Parathyroid adenoma (tissue), 2 donors: Measurements from ENCODE around the gene SIPA1L3.

Experiments
- H2AFZ ChIP-seq: fragments of 300-600 bp; sonication (generic); one replicate; pipeline ENCODE4 v1.7.0; 2017; ENCODE audit warnings: antibody characterized with exemption, mild to moderate bottlenecking
- H3K27ac ChIP-seq: fragments of 300-600 bp; sonication (generic); one replicate; pipeline ENCODE4 v1.7.0; 2017
- H3K27me3 ChIP-seq: fragments of 300-600 bp; sonication (generic); one replicate; pipeline ENCODE4 v1.7.0; 2017; ENCODE audit warnings: low read length; ENCODE audit not compliant: control insufficient read depth, insufficient read depth
- H3K36me3 ChIP-seq: fragments of 300-600 bp; sonication (generic); one replicate; pipeline ENCODE4 v1.7.0; 2017; ENCODE audit warnings: low read length; ENCODE audit not compliant: control insufficient read depth, insufficient read depth
- H3K4me1 ChIP-seq: fragments of 300-600 bp; sonication (generic); one replicate; pipeline ENCODE4 v1.7.0; 2017; ENCODE audit warnings: control low read depth
- H3K4me2 ChIP-seq: fragments of 300-600 bp; sonication (generic); one replicate; pipeline ENCODE4 v1.7.0; 2017; ENCODE audit warnings: low read length
- H3K4me3 ChIP-seq: fragments of 300-600 bp; sonication (generic); one replicate; pipeline ENCODE4 v1.7.0; 2017; ENCODE audit warnings: low read depth, low read length
- H3K79me2 ChIP-seq: fragments of 300-600 bp; sonication (generic); one replicate; pipeline ENCODE4 v1.7.0; 2017; ENCODE audit warnings: control low read depth
- H3K9ac ChIP-seq: fragments of 300-600 bp; sonication (generic); one replicate; pipeline ENCODE4 v1.7.0; 2017; ENCODE audit warnings: mild to moderate bottlenecking
- H3K9me3 ChIP-seq: fragments of 300-600 bp; sonication (generic); one replicate; pipeline ENCODE4 v1.7.0; 2017; ENCODE audit warnings: low read length; ENCODE audit not compliant: control insufficient read depth
- TF ChIP-seq, protein P1 (sequence below): fragments of 300-600 bp; sonication (generic); IDR thresholded peaks from one replicate; pipeline ENCODE4 v1.7.0; 2017; ENCODE audit warnings: antibody characterized with exemption, mild to moderate bottlenecking
- donor health status: primary hyperparathyroidism.

SIPA1L3 gene

GRCh38 chr19:37931881-37932655, 25.1 kb downstream of the SIPA1L3 start:
- H3K27ac ChIP-seq = peak overlapping the region; percentile 3
- H2AFZ ChIP-seq = peak overlapping the region; percentile 68
- peak overlapping the region; percentile 55 for H3K4me2 ChIP-seq
- H3K4me1 ChIP-seq = peaks cover 25% of the 10 kb centered on the region
- H3K9me3 ChIP-seq = no peaks in the 10 kb centered on the region
- peaks cover 2% of the 10 kb centered on the region for H3K79me2 ChIP-seq
- TF ChIP-seq, protein P1, sequence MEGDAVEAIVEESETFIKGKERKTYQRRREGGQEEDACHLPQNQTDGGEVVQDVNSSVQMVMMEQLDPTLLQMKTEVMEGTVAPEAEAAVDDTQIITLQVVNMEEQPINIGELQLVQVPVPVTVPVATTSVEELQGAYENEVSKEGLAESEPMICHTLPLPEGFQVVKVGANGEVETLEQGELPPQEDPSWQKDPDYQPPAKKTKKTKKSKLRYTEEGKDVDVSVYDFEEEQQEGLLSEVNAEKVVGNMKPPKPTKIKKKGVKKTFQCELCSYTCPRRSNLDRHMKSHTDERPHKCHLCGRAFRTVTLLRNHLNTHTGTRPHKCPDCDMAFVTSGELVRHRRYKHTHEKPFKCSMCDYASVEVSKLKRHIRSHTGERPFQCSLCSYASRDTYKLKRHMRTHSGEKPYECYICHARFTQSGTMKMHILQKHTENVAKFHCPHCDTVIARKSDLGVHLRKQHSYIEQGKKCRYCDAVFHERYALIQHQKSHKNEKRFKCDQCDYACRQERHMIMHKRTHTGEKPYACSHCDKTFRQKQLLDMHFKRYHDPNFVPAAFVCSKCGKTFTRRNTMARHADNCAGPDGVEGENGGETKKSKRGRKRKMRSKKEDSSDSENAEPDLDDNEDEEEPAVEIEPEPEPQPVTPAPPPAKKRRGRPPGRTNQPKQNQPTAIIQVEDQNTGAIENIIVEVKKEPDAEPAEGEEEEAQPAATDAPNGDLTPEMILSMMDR = no peak
- H3K27me3 ChIP-seq = no peaks in the 10 kb centered on the region
- no peak overlapping the region for H3K9ac ChIP-seq
- no peaks in the 10 kb centered on the region for H3K36me3 ChIP-seq
- H3K4me3 ChIP-seq = peak overlapping the region; percentile 25

DNA sequence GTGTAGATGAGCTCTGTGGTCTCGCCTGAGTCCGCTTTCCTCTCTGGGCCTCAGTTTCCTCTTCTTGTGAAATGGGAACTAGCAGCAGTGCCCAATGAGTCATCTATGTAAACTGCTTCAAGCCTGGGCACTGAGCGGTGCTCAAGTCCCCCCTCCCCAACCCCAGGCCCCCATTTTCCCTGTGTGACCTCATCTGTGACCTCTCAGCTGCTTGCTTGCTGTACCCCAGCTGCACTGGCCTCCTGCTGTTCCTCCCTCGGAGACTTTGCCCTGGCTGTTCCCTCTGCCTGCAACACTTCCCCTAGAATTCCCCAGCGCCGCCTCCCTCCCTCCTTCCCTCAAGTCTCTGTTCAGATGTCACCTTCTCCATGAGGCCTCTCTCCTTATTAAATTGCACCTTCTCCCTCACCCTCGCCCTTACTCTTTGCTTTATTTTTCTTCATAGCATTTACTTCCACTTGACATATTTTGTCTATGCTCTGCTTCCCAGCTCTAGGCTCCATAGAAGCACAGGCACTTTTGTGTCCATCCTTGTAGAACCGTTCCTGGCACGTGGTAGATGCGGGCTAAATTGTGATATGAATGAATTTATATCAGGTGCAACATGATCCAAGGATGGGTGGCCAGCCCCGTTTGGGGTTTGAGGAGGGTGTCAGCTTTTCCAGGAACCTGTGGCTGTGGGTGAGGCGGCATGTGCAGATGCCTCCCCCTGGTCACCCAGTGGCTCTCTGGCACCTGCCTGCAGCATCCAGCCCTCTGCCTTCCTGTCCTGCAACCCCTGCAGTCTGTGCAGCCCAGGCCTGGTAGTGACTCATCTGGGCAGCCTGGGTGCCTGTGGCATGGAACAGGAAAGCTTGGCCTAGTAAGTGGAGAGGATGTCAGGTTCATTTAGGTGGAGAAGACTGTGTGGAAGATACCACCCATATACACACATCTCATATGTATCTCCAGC, 26.3 kb downstream of the SIPA1L3 start:
- H3K27me3 ChIP-seq = no peaks in the 10 kb centered on the region
- peaks cover 2% of the 10 kb centered on the region for H3K79me2 ChIP-seq
- peak overlapping the region; percentile 3 for H3K27ac ChIP-seq
- TF ChIP-seq, protein P1 = no peak
- H3K4me3 ChIP-seq = peak overlapping the region; percentile 25
- H2AFZ ChIP-seq = peak overlapping the region; percentile 68
- H3K9ac ChIP-seq = no peak overlapping the region
- no peaks in the 10 kb centered on the region for H3K36me3 ChIP-seq
- no peaks in the 10 kb centered on the region for H3K9me3 ChIP-seq
- peak overlapping the region; percentile 55 for H3K4me2 ChIP-seq
- H3K4me1 ChIP-seq = peaks cover 25% of the 10 kb centered on the region

GRCh38 chr19:37933937-37934358, 26.9 kb downstream of the SIPA1L3 start:
- Histone ChIP-seq H3K4me1 (peaks cover 25% of the 10 kb centered on the region), H2AFZ (no peak overlapping the region), H3K4me2 (no peak overlapping the region), H3K9me3 (no peaks in the 10 kb centered on the region), H3K4me3 (no peak overlapping the region), H3K9ac (no peak overlapping the region), H3K36me3 (no peaks in the 10 kb centered on the region), H3K27me3 (no peaks in the 10 kb centered on the region), H3K27ac (no peak overlapping the region), H3K79me2 (peaks cover 2% of the 10 kb centered on the region)
- TF ChIP-seq, protein P1 = no peak

- Histone ChIP-seq H2AFZ (no peak overlapping the region), H3K9me3 (no peaks in the 10 kb centered on the region), H3K79me2 (peaks cover 4% of the 10 kb centered on the region), H3K9ac (no peak overlapping the region), H3K27me3 (no peaks in the 10 kb centered on the region), H3K27ac (no peak overlapping the region), H3K36me3 (no peaks in the 10 kb centered on the region), H3K4me2 (no peak overlapping the region), H3K4me3 (no peak overlapping the region), H3K4me1 (peaks cover 25% of the 10 kb centered on the region)
- TF ChIP-seq, protein P1 = no peak
Observed at GRCh38 chr19:37935341-37935740, 28.3 kb downstream of the SIPA1L3 start.
